Measurements from ENCODE around the gene EP400. TPM values are rescaled to one million over a fixed set of nuclear protein-coding genes. Genes with fewer than 3 reads are reported as not detected.
A peak's percentile ranks its signal among the peaks of the same experiment; 100 is the strongest.

EP400 gene
- total RNA-seq, 1 donor: 14.5 TPM

GRCh38 chr12:132029503-132030300, 80.0 kb downstream of the EP400 start:
- Histone ChIP-seq H3K36me3 (ENCODE audit: insufficient read depth, low read length) (peaks cover 66% of the 10 kb centered on the region), H2AFZ (ENCODE audit: low read length) (no peak overlapping the region), H3K4me1 (ENCODE audit: insufficient read depth, low read length) (no peaks in the 10 kb centered on the region), H3K4me2 (ENCODE audit: insufficient read depth, low read length) (no peak overlapping the region), H4K20me1 (ENCODE audit: insufficient read depth, low read length) (no peaks in the 10 kb centered on the region), H3K4me3 (ENCODE audit: insufficient read depth, low read length) (no peak overlapping the region), H3K79me2 (ENCODE audit: insufficient read depth, low read length) (peaks cover 3% of the 10 kb centered on the region), H3K27ac (ENCODE audit: low read depth, low read length) (no peak overlapping the region), H3K9me3 (ENCODE audit: low read depth, low read length) (no peaks in the 10 kb centered on the region), H3K27me3 (ENCODE audit: insufficient read depth, low read length) (no peaks in the 10 kb centered on the region)
- no peak for TF ChIP-seq CTCF (IDR thresholded peaks at IDR 0.05; ENCODE audit: extremely low read depth, low read depth, low read length)
- DNase-seq (ENCODE audit: insufficient read length, low spot score, missing footprints): no peak

GRCh38 chr12:132030367-132031038, 80.8 kb downstream of the EP400 start:
- H3K27ac ChIP-seq (ENCODE audit: low read depth, low read length): no peak overlapping the region
- H3K4me3 ChIP-seq (ENCODE audit: insufficient read depth, low read length): no peak overlapping the region
- H3K4me1 ChIP-seq (ENCODE audit: insufficient read depth, low read length): no peaks in the 10 kb centered on the region
- DNase-seq (ENCODE audit: insufficient read length, low spot score, missing footprints): peak; percentile 71
- no peaks in the 10 kb centered on the region for H4K20me1 ChIP-seq (ENCODE audit: insufficient read depth, low read length)
- no peak for TF ChIP-seq CTCF (IDR thresholded peaks at IDR 0.05; ENCODE audit: extremely low read depth, low read depth, low read length)
- no peaks in the 10 kb centered on the region for H3K9me3 ChIP-seq (ENCODE audit: low read depth, low read length)
- no peak overlapping the region for H2AFZ ChIP-seq (ENCODE audit: low read length)
- H3K4me2 ChIP-seq (ENCODE audit: insufficient read depth, low read length): no peak overlapping the region
- H3K36me3 ChIP-seq (ENCODE audit: insufficient read depth, low read length): peaks cover 69% of the 10 kb centered on the region
- no peaks in the 10 kb centered on the region for H3K27me3 ChIP-seq (ENCODE audit: insufficient read depth, low read length)
- H3K79me2 ChIP-seq (ENCODE audit: insufficient read depth, low read length): peaks cover 3% of the 10 kb centered on the region

- peaks cover 61% of the 10 kb centered on the region for H3K36me3 ChIP-seq (ENCODE audit: insufficient read depth, low read length)
- no peak overlapping the region for H3K4me2 ChIP-seq (ENCODE audit: insufficient read depth, low read length)
Observed at GRCh38 chr12:132033627-132034026, 83.9 kb downstream of the EP400 start.

More at GRCh38 chr12:132033627-132034026, 83.9 kb downstream of the EP400 start:
- H4K20me1 ChIP-seq (ENCODE audit: insufficient read depth, low read length): no peaks in the 10 kb centered on the region
- no peak overlapping the region for H3K4me3 ChIP-seq (ENCODE audit: insufficient read depth, low read length)
- no peaks in the 10 kb centered on the region for H3K27me3 ChIP-seq (ENCODE audit: insufficient read depth, low read length)
- H3K27ac ChIP-seq (ENCODE audit: low read depth, low read length): no peak overlapping the region
- TF ChIP-seq CTCF (IDR thresholded peaks at IDR 0.05; ENCODE audit: extremely low read depth, low read depth, low read length): no peak
- peaks cover 5% of the 10 kb centered on the region for H3K79me2 ChIP-seq (ENCODE audit: insufficient read depth, low read length)
- DNase-seq (ENCODE audit: insufficient read length, low spot score, missing footprints): no peak
- H3K4me1 ChIP-seq (ENCODE audit: insufficient read depth, low read length): no peaks in the 10 kb centered on the region
- H3K9me3 ChIP-seq (ENCODE audit: low read depth, low read length): no peaks in the 10 kb centered on the region
- H2AFZ ChIP-seq (ENCODE audit: low read length): no peak overlapping the region
